Activated CD4-positive, CD25-positive, alpha-beta regulatory T cell treated with anti-CD3 and anti-CD28 coated beads, Interleukin-2, amount 50 U/mL, for 16 hours (primary cell): ENCODE measurements around the gene P2RY2.
"Not testable (repeated sequence)": the region's sequence is repeated elsewhere in the genome, so short reads cannot be mapped to it uniquely, and the experiment has no call there.

ENCODE experiments used
- DNase-seq: peaks from one replicate; pipeline ENCODE4 v3.0.0-alpha.2; 2020; ENCODE audit warnings: low read depth, low spot score

Gene P2RY2

DNA sequence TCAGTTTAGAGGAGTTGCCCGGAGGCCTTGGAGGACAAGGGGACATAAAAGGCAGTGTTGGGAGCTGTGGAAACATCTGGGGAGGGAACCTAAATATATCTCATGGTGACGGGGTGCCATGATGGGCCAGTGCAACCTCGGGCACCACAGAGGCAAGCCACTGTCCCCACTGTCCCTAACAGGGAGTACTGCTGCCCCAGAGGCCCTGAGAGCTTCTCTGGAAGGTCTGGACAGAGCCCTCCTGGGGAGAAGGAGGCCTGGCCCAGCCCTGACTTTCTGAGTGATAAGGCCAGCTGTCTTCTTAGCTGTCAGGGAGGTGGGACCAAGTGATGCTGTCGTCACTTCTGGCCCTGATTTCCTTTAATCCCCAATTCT, 48.6 kb downstream of the P2RY2 start:
- no peak for DNase-seq

GRCh38 chr11:73267122-73267846, 49.2 kb downstream of the P2RY2 start:
- DNase-seq, result no peak

- no peak for DNase-seq
Observed at GRCh38 chr11:73267906-73268540, 49.9 kb downstream of the P2RY2 start.

GRCh38 chr11:73268671-73269271, 50.7 kb downstream of the P2RY2 start:
- DNase-seq, result no peak

- DNase-seq, result no peak
Observed at GRCh38 chr11:73269459-73270015, 51.5 kb downstream of the P2RY2 start.

- DNase-seq, result no peak
Observed at GRCh38 chr11:73270016-73270854, 52.2 kb downstream of the P2RY2 start.

- DNase-seq, result no peak
Observed at GRCh38 chr11:73270855-73271477, 52.9 kb downstream of the P2RY2 start.

GRCh38 chr11:73271478-73271865, 53.4 kb downstream of the P2RY2 start:
- not testable (repeated sequence) for DNase-seq

- no peak for DNase-seq
Observed at GRCh38 chr11:73271936-73272679, 54.0 kb downstream of the P2RY2 start, which contains the start of gene P2RY6. Gene P2RY6 (plus strand): TSS chr11:73272338. CDS start chr11:73296519, 24,181 bp downstream.

DNA sequence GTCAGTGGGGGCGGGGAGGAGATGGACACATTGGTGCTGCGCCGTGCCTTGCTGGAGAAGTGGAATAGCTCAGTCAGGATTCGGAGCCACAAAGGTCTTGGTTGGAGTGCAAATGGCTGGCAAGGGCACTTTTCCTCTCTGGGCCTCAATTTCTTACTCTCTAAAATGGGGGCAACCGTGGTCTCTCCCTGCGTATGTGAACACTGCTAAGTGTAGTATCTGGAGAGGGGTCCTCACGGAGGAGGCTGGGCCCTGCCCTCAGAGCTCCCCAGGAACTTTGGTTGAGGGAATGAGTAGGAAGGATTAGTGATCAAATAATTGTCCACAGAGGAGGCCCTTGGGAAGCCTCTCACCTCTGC, 54.6 kb downstream of the P2RY2 start:
- DNase-seq, result no peak

DNA sequence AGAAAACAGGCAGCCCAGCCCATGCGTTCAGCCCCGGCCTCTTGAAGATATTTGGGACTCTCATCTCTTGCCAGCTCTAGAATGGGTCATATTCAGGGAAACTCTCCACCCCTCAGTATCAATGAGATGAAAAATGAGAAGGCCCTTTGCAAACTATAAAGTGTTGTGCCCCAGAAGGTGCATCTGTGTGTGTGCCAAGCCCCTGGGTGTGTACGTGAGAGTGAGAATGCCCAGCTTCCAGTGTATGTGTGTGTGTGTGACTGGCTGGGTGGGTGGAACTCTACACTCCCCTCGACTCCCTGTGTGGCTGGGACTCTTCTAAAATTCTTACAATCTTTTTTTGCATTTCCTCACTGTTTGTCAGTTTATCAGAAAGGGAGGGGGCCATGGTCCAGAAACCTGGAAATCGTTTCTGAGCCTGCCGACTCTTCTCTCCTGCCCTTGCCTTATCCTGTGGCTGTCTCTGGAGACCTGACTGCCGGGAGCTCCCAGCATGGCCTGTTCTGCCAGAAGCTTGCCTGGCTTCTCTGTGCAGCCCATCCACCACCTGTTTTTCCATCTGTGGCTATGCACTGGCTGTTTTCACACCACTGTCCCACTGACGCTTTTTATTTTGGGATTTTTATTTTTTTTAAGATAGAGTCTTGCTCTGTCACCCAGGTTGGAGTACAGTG, 55.3 kb downstream of the P2RY2 start:
- DNase-seq, result no peak

- DNase-seq, result not testable (repeated sequence)
Observed at GRCh38 chr11:73274191-73274590, 56.1 kb downstream of the P2RY2 start.

DNA sequence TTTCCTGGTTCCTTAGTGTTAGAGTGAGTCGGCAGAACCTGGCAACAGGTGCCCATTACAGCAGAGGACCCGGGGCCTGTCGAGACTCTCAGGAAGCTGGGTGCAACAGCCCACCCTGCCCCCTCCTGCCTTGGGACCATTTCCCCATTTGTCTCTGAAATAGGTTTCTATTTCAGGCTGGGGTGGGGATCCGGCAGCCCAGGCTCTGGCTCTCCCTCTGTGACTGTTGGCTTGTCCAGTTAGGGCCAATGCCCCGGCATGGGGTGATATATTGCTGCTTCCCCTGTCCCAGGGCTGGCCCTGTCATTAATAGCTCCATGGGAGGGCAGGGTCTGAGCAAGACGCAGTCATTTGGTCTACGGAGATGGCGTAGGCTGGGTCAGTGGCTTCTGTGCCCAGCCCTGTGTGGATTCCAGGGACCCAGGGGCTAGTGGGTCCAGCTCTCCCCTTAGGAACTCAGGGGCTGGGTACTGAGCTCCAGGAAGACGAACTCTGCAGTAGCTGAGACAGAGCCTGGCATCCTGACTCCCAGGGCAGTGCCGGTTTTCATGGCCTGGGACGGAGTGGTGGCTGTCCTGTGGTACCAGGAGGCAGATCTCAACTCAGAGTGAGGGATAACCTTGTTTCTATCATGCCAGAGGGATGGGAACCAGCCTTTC, 56.8 kb downstream of the P2RY2 start:
- no peak for DNase-seq

DNA sequence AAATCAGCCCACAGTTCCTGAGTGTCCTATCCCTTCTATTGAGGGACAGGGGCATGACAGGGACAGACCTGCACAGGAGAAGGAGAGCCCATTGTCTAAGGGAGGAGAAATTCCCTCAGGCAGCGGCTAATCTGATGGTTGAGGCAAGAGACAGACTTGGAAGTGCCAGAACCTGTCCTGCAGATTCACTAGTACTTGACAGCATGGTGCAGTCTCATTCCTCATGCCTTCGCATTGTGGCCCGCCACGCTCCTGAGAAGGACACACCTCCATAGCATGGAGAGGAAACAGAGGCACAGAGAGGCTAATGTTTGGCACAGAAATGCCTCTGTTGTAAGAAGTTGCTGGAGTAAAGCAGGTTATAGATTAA, 57.3 kb downstream of the P2RY2 start:
- DNase-seq, result no peak

DNA sequence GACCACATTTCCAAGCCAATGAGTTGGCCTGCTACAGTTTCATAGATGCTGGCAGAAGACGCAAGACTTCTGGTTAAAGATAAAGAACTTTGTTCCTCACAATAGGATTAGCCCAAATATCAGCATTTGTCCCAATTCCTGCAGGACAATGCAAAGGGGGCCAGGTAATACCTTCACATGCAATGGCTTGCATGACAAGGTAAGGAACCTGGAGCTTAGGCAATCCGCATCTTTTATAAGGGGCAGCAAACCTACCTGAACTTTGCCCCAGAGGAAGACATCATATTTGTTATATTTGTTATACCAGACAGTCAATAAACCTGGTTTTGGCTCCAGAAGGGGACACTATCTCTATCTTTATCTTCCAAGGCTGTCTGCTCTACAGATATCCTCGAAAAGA, 59.4 kb downstream of the P2RY2 start:
- no peak for DNase-seq

DNA sequence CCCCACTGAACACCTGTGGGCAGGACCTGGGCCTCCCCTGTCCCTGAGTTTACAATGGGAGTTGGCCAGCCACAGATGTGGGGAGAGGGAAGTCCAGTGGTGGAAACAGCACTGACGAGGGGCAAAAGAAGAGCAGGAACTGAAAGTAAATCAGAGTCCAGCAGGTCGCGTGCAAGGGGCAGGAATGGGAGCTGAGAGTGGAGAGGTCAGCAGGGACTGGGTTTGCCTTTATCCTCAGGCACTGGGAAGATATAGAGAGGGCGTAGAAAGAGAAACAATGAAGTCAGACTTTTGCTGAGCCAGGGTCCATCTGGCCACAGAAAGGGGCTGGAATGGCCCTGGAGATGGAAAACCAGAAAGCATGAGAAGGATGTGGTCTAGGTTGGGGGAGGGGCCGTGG, 62.5 kb downstream of the P2RY2 start:
- DNase-seq, result no peak

GRCh38 chr11:73281201-73281741, 63.2 kb downstream of the P2RY2 start:
- DNase-seq, result no peak

DNA sequence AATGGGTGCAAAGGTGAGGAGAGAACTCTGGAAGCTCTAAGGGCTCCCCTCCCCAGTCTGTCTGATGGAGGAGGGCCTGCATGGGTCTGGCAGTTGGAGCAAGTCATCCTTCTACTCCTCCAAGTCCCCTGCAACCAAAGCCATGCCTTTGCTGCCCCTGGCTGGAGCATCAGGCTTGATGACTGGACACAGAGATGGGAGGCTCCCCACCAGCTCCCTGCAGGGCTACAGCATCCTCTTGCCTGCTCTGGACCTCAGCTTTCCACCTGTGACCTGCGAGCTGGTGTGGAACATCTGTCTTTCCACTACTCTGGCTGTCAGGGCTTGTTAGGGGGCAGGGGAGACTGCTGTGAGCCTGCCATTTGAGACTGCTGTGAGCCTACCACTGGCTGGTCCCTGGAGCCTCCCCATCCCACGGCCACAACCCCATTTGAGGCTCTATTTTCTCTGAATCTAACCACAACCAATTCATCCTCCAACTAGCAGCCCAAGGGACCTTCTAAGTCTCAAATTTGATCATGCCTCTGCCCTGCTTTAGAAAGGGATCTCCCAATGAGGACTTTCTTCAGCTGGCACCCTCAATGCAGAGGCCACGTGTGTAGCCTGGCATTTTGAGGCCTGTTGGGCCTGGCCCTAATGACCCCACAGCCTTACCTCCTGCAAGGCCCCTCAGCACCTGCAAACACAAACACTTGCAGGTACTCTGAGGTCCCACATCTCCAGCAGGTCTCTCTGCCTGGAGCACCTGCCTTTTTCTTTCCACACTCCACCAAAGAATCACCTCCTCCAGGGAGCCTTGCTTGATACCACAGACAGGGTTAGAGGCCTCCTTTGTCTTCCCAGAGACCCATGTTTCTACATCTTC, 63.9 kb downstream of the P2RY2 start:
- DNase-seq, result no peak
